LHCN-M2 (cell line): Measurements from ENCODE around the gene RIPOR1. TPM values are rescaled to one million over a fixed set of nuclear protein-coding genes. Genes with fewer than 3 reads are reported as not detected.
"Not testable (repeated sequence)": the region's sequence is repeated elsewhere in the genome, so short reads cannot be mapped to it uniquely, and the experiment has no call there.

ENCODE experiments used
- DNase-seq: peaks from one replicate; pipeline ENCODE4 v3.0.0-alpha.2; 2012; ENCODE audit warnings: low read depth
- total RNA-seq: library from RNA; depleted of rRNA; stranded (reverse); fragments of >200 nt; gene quantifications from 2 replicates; pipeline ENCODE4 v1.2.3, GENCODE V29; 2014

RIPOR1 gene
- total RNA-seq, 1 experiment from 2014 or later = 24.3 TPM

DNA sequence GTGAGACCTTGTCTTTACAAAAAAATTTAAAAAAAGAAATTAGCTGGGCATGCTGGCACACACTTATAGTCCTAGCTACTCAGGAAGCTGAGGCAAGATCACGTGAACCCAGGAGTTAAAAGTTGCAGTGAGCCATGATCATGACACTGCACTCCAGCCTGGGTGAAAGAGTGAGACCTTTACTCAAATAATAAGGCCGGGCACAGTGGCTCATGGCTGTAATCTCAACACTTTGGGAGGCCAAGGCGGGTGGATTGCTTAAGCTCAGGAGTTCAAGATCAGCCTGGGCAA is 11.5 kb upstream of the RIPOR1 start:
- no peak for DNase-seq

DNA sequence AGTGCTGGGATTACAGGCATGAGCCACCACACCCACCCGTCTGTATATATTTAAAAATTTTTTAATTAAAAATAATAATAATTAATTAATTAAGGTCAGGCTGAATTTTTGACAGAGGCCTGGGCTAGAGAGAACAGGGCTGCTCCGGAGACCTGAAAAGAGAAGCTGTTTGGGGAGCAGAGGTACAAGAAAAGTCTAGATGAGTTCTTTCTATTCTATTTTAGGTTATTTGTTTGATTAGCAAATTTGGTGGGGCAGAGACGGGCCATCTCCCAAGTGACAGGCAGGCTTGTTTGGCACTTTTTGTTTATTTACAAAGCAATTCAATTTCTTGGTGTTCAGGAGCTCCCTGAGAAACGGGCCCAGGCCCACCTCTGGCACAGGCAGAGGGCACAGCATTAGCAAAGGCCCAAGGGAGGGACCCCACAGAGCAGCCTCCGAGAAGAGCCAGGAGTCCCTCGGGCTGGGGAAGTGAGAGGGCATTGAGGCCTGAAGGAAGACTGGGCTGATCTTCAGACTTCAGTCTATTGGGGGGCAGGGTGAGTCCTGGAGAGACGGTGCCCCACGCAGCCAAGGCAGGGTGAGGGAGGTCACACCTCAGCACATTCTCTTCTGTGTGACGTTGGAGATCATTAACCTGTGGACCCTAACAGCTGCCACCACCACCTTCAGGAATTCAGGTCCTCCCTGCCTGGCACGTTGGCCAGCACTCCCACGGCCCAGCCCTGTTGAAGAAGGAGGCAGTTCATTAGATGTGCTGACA is 10.8 kb upstream of the RIPOR1 start:
- no peak for DNase-seq

DNA sequence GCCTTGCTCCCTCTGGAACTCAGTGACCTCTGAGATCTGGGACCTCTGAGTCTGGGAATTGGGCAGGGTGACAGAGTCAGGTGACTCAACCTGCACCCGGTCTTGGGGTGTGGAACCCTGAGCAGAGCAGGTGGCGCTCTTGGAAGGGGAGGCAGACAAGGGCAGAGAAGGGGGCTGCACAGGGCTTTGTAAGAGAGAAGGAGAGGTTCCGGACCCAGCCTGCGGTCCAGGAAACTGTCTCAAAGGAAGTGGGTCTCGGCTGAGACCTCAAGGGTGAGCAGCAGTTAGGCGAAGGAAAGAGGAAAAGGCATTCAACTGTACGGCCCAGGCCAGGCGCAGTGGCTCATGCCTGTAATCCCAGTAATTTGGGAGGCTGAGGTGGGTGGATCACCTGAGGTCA is 10.0 kb upstream of the RIPOR1 start:
- DNase-seq = no peak

DNA sequence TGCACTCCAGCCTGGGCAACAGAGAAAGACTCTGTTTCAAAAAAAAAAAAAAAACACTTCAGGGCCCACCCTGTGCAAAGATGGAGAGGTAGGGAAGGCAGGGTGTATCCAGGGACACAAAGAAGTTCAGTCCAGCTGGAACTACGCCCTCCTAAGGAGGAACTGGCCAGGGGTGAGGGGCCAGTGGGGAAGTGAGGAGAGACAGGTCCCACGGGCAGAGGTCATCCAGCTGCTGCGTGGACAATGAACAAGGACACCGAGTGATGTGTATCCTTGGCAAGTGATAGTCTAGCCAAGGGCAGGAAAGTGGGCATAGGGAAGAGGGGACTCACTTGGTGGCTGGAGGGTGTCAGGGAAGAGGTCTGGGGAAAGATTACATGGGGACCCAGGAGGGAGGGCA is 9.4 kb upstream of the RIPOR1 start:
- no peak for DNase-seq

DNA sequence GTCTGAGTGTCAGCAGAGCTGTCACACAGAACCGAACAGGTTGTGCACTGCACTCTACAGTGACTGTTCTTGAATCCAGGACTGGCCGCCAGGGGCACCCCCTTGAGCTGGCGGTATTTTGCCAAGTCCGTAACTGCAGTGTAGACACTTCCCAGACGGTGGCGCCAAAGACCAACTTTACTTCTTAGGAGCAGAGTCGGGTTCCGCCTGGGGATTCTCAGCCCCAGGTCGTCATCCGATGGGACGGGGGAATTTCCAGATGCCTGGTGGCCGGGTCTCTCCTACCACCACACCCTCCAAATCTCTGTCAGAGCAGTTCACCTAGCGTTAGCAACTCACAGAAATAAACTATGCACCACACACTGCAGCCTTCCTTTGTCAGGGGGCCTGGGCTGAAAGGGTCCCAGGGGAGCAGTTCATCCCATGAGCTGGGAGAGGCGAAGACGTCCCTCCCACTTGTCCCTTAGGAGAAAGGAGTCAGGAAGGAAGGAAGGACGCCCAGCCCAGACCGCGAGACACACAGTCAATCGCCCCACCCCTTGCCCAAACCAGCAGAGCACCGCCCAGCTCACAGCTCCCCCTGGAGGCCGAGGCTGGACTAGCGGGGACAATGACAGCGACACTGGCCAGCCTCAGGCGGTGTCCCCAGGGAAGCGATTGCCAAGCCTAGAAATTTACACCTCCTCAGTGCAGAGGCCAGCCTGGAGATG is 7.4 kb upstream of the RIPOR1 start:
- peak; percentile 92 for DNase-seq

DNA sequence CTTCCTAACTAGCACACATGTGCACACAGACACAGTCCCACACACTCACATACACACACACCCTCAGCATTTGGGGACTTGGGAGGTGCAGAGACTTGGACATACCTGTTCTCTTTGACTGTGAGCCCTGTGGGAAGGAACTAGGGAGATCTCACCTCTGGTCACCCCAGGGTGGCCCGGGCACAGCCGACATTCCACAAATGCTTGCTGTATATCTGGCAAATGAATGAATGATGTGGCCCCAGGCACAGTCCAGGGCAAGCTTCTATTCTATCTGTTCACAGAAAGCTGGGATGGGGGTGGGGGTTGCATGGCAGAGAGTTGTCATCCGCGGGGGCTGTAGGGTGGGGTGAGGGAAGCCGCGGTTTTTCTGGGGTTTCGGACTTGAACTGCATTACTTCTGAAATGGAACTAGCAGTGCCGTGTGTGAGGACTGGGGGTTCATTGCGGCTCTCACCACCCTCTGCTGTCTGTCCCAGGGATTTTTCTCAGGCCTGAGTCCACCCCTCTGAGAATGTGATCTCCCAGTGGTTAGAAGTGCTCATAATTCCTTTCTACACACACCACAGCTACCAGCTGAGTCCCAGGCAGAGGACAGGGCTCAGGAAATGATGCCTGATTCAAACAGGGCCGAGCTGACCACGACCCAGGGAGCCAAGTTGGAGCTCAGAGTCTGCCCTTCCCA is 3.3 kb upstream of the RIPOR1 start:
- peak; percentile 62 for DNase-seq

DNA sequence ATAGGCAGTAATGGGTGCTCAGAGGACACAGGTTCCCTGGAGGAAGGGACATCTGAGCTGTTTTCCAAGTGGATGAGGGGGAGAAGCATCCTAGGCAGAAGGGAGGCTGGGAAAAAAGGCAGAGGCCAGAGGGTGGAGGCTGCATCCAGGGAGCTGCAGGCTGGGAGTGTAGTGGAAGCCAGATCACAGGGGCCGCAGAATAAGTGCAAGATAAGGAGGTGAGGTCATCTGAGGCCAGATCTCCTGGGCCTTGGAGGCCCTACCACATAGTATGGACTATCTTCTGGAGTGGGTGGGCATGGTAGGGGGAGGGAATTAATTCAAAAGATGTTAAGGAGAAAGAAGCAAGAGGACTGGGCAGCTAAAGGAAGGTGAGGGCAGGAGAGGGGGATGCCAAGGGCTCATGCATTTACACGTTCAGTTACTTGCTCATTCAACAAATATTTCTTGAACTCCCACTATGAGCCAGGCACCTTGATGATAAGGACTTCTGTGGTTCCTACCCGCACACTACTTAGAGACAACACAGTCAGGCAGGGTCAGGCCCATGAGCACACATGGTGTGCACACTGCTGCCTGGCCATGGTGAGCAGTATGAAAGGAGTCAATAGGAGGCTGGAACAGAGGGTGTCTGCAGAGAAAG is 2.4 kb upstream of the RIPOR1 start:
- DNase-seq = no peak

DNA sequence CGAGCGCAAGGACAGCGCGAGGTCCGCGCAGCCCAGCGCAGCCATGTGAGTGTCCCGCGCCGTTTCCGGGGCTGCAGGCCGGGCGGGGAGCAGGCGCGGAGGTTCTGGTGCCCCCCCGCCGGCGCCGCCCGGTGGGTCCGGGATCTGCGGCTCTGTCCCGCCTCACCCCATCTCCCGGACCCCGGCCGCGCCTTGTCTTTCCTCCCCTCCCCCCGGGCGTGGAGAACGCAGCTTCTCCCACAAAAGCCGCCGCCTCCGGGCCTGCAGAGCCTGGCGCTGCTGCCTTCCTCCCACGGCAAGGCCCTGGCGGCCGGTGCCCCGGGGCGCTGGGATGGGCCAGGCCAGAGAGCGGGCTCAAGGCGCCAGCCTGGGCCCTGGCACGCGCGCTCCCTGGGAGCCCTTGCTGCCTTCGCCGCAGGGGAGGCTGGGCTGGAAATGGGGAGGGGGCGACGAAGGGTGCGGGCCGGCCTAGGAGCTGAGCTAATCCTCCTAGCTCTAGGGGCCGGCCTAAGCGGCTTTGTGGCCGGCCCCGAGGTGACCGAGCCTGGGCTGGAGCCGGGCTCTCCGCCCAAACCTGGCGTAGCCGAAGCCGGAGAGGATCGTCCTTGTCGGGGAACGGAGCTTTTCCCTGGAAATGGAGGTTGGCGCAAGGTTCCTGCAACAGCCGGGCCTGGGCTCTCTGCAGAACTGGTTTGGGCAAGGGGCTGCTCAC is 397 bp downstream of the RIPOR1 start:
- peak; percentile 31 for DNase-seq

DNA sequence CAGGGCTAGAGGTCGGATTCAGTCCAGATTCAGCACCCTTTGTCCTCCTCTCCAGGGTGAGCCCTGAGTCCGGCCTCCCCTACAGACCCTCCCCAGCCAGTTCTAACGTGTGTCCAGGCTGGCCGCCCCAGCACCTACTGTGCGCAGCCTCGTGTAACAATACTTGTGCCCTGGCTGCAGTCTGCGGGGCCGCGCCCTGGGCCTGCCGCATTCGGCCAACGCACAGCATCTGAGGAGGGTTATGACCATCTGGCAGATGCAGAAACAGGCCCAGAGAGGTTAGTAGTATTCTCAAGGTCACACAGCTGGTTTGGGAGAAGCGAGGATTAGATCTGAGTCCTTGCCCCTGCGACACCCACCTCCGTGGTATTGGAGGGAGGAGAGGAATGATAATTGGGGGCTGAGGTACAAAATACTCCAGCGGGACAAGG is 968 bp downstream of the RIPOR1 start:
- DNase-seq = peak; percentile 39

DNA sequence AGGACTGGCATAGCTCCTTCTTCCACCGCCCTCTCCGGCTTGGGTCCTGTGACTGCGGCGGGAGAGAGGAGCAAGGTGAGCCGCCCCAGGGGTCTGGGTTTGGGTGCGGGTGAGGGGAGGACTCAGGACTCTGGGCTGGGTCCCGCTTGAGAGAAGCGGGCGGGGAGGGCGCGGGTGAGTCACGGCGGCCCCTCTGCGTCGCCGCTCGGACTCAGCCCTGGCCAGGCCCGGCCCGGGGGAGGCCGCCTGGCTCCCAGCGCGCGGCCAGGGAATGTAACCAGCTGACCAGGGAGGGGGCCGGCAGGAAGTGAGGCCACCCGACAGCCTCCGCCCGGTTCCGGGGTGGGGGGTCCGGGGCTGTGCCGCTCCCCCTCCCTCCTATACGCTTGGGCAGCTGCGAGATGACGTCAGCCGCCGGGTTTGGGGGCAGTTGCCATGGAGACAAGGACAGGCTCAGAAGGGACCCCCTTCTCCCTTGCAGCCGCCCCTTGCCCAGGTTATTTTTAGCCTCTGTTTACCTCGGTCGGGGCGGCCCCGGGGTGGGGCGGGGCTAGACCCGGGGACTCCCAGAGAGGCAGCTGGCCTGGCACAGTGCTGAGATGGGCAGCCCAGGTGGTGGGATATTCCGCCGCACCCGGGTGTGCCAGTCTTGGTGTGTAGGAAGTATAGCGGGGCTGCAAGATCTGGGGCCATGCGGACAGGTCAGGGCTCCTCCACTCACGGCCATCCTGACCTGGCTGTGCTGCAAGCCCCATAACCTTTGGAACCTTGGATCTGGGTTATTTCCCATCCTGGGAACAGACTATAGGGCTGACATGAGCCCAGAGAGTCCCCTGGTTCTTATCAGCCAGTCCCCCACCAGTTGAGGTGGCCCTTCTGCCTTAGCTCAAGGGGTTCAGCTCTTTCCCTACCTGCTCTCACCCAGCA is 1.6 kb downstream of the RIPOR1 start:
- peak; percentile 73 for DNase-seq

DNA sequence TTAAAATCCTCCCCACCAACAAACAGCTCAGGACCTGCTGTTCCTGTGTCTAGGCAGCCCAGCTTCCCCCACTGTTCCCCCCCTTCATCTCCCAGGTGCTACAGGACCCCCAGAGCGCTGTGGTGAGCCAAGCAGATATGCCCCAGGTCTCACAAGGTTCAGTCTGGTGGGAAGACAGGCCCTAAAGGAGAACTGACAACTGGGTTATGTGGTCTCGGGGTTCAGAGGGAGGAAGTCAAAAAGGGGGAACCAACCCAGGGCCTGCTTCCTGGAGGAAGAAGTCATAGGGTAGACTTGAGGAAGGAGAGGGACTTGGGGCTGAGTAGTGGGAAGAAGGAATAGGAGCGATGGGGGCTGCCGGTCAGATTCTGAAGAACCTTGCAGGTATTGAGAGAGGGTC is 2.6 kb downstream of the RIPOR1 start:
- DNase-seq = no peak

DNA sequence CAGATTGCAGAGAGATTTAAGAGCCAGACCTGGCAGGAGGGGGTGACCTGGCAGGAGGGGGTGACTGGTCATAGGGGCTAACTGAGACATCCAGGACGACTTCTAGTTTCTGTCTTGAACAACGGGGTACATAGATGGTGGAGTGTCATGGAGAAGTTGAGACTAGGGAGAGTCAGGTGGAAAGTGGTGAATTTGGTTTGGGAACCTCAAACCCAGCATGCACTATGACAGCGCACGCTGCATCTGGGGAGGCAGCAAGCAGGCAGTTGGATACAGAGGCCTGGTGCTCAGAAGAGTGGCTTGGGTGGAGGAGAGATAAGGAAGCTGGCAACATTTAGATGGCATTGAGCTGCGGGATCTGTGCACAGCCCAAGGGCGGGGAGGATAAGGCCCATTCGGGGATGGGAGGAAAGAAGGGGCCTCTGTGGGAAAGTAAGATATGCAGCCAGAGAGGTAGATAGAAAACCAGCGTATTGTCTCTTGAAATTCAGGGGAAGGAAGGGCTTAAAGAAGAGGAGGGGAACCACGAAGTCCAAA is 4.5 kb downstream of the RIPOR1 start:
- DNase-seq = no peak

DNA sequence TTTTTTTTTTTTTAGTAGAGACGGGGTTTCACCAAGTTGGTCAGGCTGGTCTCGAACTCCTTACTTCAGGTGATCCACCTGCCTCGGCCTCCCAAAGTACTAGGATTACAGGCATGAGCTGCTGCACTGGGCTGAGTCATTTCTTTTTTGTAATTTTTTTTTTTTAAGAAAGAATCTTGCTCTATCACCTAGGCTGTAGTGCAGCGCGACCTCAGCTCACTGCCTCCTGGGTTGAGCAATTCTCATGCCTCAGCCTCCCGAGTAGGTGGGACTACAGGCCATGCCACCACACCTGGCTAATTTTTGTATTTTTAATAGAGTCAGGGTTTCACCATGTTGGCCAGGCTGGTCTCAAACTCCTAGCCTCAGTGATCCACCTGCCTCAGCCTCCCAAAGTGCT is 5.4 kb downstream of the RIPOR1 start:
- not testable (repeated sequence) for DNase-seq

DNA sequence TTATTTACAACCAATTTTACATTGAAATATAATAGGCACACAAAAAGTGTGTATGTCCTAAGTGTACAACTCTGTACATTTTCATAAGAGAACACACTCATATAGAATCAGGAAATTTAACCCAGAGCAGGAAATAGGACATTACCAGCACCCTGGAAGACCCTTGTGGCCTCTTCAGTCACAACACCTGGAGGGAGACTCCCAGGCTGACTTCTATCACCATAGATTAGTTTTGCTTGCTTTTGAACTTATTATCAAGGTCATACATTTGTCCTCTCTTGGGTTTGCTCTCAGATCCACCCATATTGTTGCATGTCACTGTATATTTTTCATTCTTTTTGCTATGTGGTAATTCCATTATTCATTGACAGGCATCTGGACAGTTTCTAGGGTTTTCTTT is 5.8 kb downstream of the RIPOR1 start:
- DNase-seq = no peak

DNA sequence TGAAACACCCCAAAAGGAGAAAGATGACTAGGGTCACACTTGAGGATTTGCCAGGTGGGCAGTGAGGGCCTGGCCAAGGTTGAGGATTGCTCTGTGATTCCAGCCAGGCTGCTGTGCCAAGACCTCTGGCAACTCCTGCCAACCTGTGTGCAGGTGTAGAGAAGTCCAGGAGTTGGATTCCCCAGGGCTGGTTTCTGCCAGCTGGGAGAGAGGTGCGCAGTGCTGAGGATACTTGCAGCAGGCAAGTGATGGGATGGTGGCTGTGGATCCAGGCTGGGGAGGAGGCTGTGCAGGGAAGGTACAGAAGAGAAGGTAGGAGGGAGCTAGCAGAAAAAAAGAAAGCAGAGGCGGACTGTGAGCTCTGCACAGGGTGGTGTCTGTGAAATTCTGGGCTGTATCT is 6.6 kb downstream of the RIPOR1 start:
- DNase-seq = no peak

DNA sequence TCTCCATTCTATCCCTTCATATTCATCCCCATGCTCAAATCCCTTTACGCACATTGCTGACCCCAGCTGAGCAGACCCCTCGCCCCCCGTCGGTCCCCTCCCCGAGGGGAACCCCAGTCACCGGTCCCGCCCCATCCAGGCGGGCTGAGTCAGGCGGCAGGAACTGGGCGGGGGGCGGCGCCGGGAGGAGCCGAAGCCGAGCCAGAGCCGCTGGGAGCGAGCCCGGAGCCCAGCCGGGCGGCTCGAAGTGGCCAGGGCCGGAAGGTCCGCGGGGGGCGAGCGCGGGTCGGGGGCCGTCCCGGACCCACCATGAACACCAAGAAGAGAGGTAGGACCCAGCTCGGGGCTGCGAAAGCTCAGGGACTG is 8.6 kb downstream of the RIPOR1 start:
- peak; percentile 12 for DNase-seq

DNA sequence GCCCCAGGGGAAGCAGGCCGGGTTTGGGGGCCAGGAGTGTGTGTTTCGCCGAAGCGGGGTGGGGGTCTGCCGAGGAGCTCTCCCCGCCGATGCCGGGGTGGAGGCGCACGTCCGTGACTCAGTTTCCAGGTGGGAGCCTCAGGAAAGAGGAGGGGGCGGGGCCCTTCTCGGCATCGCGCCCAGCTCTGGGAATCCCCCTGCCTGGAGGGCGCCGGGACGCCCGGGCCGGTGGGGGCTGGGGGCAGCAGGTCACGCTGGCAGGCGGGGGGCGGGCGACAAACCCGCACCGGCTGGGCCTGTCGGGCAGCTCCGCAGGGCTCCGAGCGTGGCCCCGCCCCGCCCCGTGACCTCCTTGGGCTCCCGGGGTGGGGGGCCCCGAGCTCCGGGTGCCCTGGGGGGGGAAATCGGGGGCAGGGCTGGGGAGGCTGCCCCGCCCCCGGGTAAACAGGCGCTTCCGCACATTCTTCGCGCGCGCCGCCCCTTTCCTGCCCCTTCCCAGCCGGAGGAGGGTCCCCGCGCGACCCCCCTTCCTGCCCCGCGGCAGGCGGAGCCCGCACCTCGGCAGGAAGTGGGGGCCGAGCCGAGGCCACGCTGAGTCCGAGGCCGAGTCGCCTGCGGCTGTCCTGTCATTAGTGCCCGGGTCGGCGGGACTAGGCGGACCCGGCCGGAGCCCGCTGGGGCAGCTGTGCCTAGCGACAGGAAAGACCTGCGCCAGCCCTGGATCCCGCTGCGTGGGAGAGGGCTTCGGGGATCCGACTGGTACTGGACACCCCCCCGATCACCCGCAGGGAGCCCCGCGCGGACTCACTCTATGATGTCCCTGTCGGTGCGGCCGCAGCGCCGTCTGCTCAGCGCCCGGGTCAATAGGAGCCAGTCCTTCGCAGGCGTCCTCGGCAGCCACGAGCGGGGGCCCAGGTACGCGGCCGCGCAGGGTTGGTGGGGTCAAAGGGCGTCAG is 9.3 kb downstream of the RIPOR1 start:
- DNase-seq = no peak

DNA sequence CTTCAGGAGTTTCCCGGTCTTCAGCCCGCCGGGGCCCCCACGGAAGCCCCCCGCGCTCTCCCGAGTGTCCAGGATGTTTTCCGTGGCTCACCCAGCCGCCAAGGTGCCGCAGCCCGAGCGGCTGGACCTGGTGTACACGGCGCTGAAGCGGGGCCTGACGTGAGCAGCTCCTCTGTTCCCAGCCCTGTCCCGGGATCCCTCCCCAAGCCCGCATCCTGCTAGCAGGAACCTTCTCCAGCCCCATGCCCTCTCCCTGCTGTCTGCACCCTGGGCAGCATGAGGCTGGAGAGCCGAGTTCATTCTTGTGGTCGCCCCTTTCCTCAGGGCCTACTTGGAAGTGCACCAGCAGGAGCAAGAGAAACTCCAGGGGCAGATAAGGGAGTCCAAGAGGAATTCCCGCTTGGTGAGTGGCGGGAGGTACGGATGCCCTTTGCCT is 10.1 kb downstream of the RIPOR1 start:
- DNase-seq = peak; percentile 13

DNA sequence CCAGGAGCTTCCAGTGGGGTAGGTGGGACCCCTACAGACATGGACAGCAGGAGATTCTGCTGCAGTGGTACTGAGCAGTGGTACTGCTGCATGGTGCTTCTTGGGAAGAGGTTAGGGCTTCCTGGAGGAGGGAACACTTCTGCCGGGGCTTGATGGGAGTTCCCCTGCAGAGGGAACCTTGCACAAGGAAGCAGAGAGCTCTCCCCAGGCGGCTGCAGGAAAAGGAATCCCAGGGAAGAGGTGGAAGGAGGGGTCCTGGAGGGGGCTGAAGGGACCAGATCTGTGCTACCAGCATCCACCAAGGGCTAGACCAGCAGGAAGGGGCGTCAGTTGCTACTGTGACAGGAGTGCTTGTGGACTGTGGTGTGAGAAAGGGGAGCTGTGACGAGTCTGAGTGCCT is 10.6 kb downstream of the RIPOR1 start:
- DNase-seq = no peak
